ENCODE data around the gene CAPG. TPM values are rescaled to one million over a fixed set of nuclear protein-coding genes. Genes with fewer than 3 reads are reported as not detected.

The CAPG gene
- polyA plus RNA-seq, 2 of the 4 experiments (the other 2 are of a cell fraction), result 57.5 to 81.0 TPM

- 84% methylated on average over 5 of the region's 5 CpGs for WGBS (ENCODE audit: missing lambda C conversion rate)
- POLR2A ChIA-PET, result no interaction called here
- CTCF ChIA-PET, result interaction anchor here (0.5 to 3.7 kb wide), 10 partner anchors 12 to 326 kb away, joined by 3 to 24 read pairs (median 4); no protein-coding TSS in a partner anchor
- ATAC-seq, result no peak
- Histone ChIP-seq H3K4me1 (no peaks in the 10 kb centered on the region), H3K27ac (no peak overlapping the region), H3K4me3 (no peak overlapping the region), H3K4me2 (no peak overlapping the region), H3K9me3 (no peaks in the 10 kb centered on the region)
- DNase-seq (ENCODE audit: low read depth in 1 of 2, low spot score in 1 of 2), result no peak
- TF ChIP-seq MYC (IDR thresholded peaks at IDR 0.05; ENCODE audit: borderline replicate concordance, low read length) (no peak), TFCP2L1 (CRISPR knock-in tag; IDR thresholded peaks at IDR 0.05) (no peak), POLR2A (IDR thresholded peaks at IDR 0.05; ENCODE audit: low read length) (no peak), EHMT2 (IDR thresholded peaks at IDR 0.05; ENCODE audit: low read depth) (no peak), RNF2 (IDR thresholded peaks at IDR 0.05; ENCODE audit: borderline replicate concordance, low read depth) (no peak), HOXB13 (CRISPR knock-in tag; IDR thresholded peaks at IDR 0.05; ENCODE audit: low read depth) (no peak), FOXS1 (CRISPR knock-in tag; IDR thresholded peaks at IDR 0.05) (no peak), KDM5A (IDR thresholded peaks at IDR 0.05) (no peak), SREBF2 (IDR thresholded peaks at IDR 0.05) (no peak), USF2 (IDR thresholded peaks at IDR 0.05) (no peak), HDAC2 (IDR thresholded peaks at IDR 0.05) (no peak), ZNF302 (CRISPR knock-in tag; IDR thresholded peaks at IDR 0.05) (no peak), ELK1 (IDR thresholded peaks at IDR 0.05; ENCODE audit: low read depth, low read length) (no peak), NPAS2 (CRISPR knock-in tag; IDR thresholded peaks at IDR 0.05; ENCODE audit: borderline replicate concordance) (no peak), RFX5 (IDR thresholded peaks at IDR 0.05) (no peak), ESRRA (IDR thresholded peaks at IDR 0.05; ENCODE audit: borderline replicate concordance, low read length) (no peak), FOSL2 (IDR thresholded peaks at IDR 0.05) (no peak), FOSL2 (CRISPR knock-in tag; IDR thresholded peaks at IDR 0.05) (no peak), GATA3 (IDR thresholded peaks at IDR 0.05; ENCODE audit: borderline replicate concordance) (no peak), NR3C1 (IDR thresholded peaks at IDR 0.05) (no peak)
- no peak for FAIRE-seq
These were observed 33.7 kb downstream of the CAPG start for GRCh38 chr2:85376291-85377065.

- ATAC-seq (no peak), FAIRE-seq (no peak), DNase-seq (ENCODE audit: low read depth in 1 of 2, low spot score in 1 of 2) (no peak)
- H3K4me2 ChIP-seq, result no peak overlapping the region
- no peak for TF ChIP-seq USF2 (IDR thresholded peaks at IDR 0.05)
- TF ChIP-seq CHD4 (IDR thresholded peaks at IDR 0.05; ENCODE audit: borderline replicate concordance), result no peak
- TF ChIP-seq ZFP36 (IDR thresholded peaks at IDR 0.05; ENCODE audit: borderline replicate concordance, partially characterized antibody), result no peak
- no peak for TF ChIP-seq PBX3 (IDR thresholded peaks at IDR 0.05)
- CTCF ChIA-PET, result interaction anchor here (0.8 to 3.2 kb wide), 11 partner anchors 10 to 181 kb away, joined by 3 to 15 read pairs (median 5); partner anchors contain the start of genes ELMOD3 and RETSAT
- POLR2A ChIA-PET, result interaction anchor here (2.4 kb wide), 1 partner anchor 16 kb away, joined by 12 read pairs; the partner anchor contains the start of genes ELMOD3 and RETSAT
- H3K4me3 ChIP-seq, result no peak overlapping the region
- no peaks in the 10 kb centered on the region for H3K9me3 ChIP-seq
- 92% methylated on average over 11 of the region's 11 CpGs for WGBS (ENCODE audit: missing lambda C conversion rate)
- peaks cover 9% of the 10 kb centered on the region; the same call in 2 of the 3 replicates for H3K4me1 ChIP-seq
- no peak overlapping the region for H3K27ac ChIP-seq
These were observed 39.1 kb downstream of the CAPG start for GRCh38 chr2:85371045-85371444.
